GM18499 (cell line): Measurements from ENCODE around the gene GNL1.
"Not testable (repeated sequence)": the region's sequence is repeated elsewhere in the genome, so short reads cannot be mapped to it uniquely, and the experiment has no call there.

Experiments
- ATAC-seq: cut with Tn5 transposase; IDR thresholded peaks from one replicate; pipeline ENCODE4 v1.9.1; 2021; ENCODE audit warnings: moderate number of reproducible peaks; ENCODE audit not compliant: insufficient read depth, unreplicated experiment

GNL1 gene

GRCh38 chr6:30507849-30508827 is 48.2 kb downstream of the GNL1 start:
- no peak for ATAC-seq

GRCh38 chr6:30500421-30501355 is 55.6 kb downstream of the GNL1 start:
- no peak for ATAC-seq

GRCh38 chr6:30498705-30499104 is 57.6 kb downstream of the GNL1 start:
- not testable (repeated sequence) for ATAC-seq

GRCh38 chr6:30497714-30498113 is 58.6 kb downstream of the GNL1 start:
- ATAC-seq = no peak

GRCh38 chr6:30497261-30497599 is 59.1 kb downstream of the GNL1 start:
- ATAC-seq = not testable (repeated sequence)

GRCh38 chr6:30495993-30496392 is 60.3 kb downstream of the GNL1 start:
- no peak for ATAC-seq

- ATAC-seq = not testable (repeated sequence)
Measured at GRCh38 chr6:30495060-30495459, 61.2 kb downstream of the GNL1 start.

GRCh38 chr6:30494291-30494861 is 61.9 kb downstream of the GNL1 start:
- no peak for ATAC-seq

- no peak for ATAC-seq
Measured at GRCh38 chr6:30493643-30494250, 62.5 kb downstream of the GNL1 start.

GRCh38 chr6:30491991-30492952 is 64.0 kb downstream of the GNL1 start:
- ATAC-seq = no peak
